ENCODE measurements around the gene KCNN4. TPM values are rescaled to one million over a fixed set of nuclear protein-coding genes. Genes with fewer than 3 reads are reported as not detected.
A peak's percentile ranks its signal among the peaks of the same experiment; 100 is the strongest.

Gene KCNN4
- total and polyA plus RNA-seq, 10 of the 15 experiments (the other 5 are each of a cell fraction or from before 2014, with no cell fraction given), result 1.4 to 112 (median 77.9) TPM

DNA sequence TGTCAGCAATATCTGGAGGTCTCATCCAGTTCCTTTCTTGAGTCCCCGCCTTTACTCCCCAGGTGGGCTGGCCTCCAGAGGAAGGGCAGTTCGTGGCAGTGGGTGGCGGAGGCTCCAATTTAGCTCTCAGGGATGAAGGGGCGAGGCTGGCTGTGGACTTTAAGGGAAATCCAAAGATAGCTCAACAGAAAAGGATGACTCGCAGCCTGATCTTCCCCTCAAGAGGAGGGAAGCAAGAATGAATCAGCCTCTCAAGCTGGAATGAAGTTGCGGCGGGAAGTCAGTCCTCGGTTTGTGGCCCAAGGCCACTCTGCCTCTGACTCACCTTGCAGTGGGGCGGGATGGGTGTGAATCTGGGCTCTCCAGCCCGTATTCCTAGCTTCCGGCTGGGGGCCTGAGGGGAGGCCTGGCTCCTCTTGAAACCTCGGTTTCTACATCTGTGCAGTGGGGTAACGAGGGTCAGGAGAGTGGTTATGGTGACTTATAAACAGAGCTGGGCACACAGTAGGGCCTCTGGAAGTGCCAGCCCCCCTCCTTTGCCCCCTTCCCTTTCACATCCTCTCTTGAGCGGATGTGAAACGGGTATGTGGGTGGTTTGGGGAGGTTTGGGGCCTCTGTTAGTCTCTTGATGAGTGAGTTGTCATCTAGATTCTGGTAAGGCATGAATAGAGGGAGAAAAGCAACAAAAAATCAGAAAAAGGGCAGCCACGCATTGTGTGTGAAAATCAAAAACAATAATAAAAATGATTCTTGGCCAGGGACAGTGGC lies 15.5 kb downstream of the KCNN4 start (continued):
- TF ChIP-seq, protein P1, sequence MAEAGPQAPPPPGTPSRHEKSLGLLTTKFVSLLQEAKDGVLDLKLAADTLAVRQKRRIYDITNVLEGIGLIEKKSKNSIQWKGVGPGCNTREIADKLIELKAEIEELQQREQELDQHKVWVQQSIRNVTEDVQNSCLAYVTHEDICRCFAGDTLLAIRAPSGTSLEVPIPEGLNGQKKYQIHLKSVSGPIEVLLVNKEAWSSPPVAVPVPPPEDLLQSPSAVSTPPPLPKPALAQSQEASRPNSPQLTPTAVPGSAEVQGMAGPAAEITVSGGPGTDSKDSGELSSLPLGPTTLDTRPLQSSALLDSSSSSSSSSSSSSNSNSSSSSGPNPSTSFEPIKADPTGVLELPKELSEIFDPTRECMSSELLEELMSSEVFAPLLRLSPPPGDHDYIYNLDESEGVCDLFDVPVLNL (IDR thresholded peaks at IDR 0.05; ENCODE audit: low read depth, low read length), result no peak
- peak; percentile 97 for TF ChIP-seq NBN (IDR thresholded peaks at IDR 0.05)
- TF ChIP-seq REST (IDR thresholded peaks at IDR 0.05; ENCODE audit: low read depth, low read length), result no peak
- TF ChIP-seq, protein P2, sequence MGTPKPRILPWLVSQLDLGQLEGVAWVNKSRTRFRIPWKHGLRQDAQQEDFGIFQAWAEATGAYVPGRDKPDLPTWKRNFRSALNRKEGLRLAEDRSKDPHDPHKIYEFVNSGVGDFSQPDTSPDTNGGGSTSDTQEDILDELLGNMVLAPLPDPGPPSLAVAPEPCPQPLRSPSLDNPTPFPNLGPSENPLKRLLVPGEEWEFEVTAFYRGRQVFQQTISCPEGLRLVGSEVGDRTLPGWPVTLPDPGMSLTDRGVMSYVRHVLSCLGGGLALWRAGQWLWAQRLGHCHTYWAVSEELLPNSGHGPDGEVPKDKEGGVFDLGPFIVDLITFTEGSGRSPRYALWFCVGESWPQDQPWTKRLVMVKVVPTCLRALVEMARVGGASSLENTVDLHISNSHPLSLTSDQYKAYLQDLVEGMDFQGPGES (IDR thresholded peaks at IDR 0.05), result no peak
- no peak; the same call in 1 of the 2 replicates for TF ChIP-seq CHD1 (IDR thresholded peaks at IDR 0.05; ENCODE audit: low read depth, low read length)
- peak; percentile 58; the same call in 1 of the 2 replicates for TF ChIP-seq MAX (IDR thresholded peaks at IDR 0.05; ENCODE audit: low read depth, low read length)
- TF ChIP-seq RFX5 (IDR thresholded peaks at IDR 0.05; ENCODE audit: low read depth, low read length), result no peak
- 0 out of 2 replicates have a peak, but pooled peaks have one; percentile 60 for TF ChIP-seq ELK1 (IDR thresholded peaks at IDR 0.05; ENCODE audit: low read depth, low read length)
- peak; percentile 85 for TF ChIP-seq CBFB (IDR thresholded peaks at IDR 0.05; ENCODE audit: low read depth)
- no peak for TF ChIP-seq EZH2 (IDR thresholded peaks at IDR 0.05; ENCODE audit: borderline replicate concordance, control insufficient read depth, low read depth, low read length)
